ENCODE results near the gene DNAJC21.

DNAJC21 gene

GRCh38 chr5:34891981-34892380 is 37.4 kb upstream of the DNAJC21 start:
- Histone ChIP-seq H3K27me3 (ENCODE audit: insufficient read depth, poor library complexity, severe bottlenecking) (no peaks in the 10 kb centered on the region), H3K4me3 (replicated peaks; ENCODE audit: insufficient read depth, low read length) (no peak overlapping the region), H3K27ac (replicated peaks) (no peak overlapping the region)
- no peak for TF ChIP-seq SPI1 (IDR thresholded peaks at IDR 0.05; ENCODE audit: borderline replicate concordance, low read depth)
- TF ChIP-seq, protein P1, sequence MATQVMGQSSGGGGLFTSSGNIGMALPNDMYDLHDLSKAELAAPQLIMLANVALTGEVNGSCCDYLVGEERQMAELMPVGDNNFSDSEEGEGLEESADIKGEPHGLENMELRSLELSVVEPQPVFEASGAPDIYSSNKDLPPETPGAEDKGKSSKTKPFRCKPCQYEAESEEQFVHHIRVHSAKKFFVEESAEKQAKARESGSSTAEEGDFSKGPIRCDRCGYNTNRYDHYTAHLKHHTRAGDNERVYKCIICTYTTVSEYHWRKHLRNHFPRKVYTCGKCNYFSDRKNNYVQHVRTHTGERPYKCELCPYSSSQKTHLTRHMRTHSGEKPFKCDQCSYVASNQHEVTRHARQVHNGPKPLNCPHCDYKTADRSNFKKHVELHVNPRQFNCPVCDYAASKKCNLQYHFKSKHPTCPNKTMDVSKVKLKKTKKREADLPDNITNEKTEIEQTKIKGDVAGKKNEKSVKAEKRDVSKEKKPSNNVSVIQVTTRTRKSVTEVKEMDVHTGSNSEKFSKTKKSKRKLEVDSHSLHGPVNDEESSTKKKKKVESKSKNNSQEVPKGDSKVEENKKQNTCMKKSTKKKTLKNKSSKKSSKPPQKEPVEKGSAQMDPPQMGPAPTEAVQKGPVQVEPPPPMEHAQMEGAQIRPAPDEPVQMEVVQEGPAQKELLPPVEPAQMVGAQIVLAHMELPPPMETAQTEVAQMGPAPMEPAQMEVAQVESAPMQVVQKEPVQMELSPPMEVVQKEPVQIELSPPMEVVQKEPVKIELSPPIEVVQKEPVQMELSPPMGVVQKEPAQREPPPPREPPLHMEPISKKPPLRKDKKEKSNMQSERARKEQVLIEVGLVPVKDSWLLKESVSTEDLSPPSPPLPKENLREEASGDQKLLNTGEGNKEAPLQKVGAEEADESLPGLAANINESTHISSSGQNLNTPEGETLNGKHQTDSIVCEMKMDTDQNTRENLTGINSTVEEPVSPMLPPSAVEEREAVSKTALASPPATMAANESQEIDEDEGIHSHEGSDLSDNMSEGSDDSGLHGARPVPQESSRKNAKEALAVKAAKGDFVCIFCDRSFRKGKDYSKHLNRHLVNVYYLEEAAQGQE (IDR thresholded peaks at IDR 0.05; ENCODE audit: insufficient replicate concordance, low read depth) = no peak
- no peak for TF ChIP-seq GABPA (IDR thresholded peaks at IDR 0.05; ENCODE audit: low read depth)
- no peak for TF ChIP-seq POLR2AphosphoS5 (IDR thresholded peaks at IDR 0.05; ENCODE audit: low read depth)
- TF ChIP-seq, protein P2, sequence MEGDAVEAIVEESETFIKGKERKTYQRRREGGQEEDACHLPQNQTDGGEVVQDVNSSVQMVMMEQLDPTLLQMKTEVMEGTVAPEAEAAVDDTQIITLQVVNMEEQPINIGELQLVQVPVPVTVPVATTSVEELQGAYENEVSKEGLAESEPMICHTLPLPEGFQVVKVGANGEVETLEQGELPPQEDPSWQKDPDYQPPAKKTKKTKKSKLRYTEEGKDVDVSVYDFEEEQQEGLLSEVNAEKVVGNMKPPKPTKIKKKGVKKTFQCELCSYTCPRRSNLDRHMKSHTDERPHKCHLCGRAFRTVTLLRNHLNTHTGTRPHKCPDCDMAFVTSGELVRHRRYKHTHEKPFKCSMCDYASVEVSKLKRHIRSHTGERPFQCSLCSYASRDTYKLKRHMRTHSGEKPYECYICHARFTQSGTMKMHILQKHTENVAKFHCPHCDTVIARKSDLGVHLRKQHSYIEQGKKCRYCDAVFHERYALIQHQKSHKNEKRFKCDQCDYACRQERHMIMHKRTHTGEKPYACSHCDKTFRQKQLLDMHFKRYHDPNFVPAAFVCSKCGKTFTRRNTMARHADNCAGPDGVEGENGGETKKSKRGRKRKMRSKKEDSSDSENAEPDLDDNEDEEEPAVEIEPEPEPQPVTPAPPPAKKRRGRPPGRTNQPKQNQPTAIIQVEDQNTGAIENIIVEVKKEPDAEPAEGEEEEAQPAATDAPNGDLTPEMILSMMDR (IDR thresholded peaks at IDR 0.05; ENCODE audit: insufficient read depth, low read length) = no peak
- no peak for DNase-seq (ENCODE audit: low read depth in 1 of 2, low spot score in 1 of 2)

GRCh38 chr5:34892414-34892813 is 36.9 kb upstream of the DNAJC21 start:
- TF ChIP-seq, protein P2 (IDR thresholded peaks at IDR 0.05; ENCODE audit: insufficient read depth, low read length) = no peak
- TF ChIP-seq, protein P1 (IDR thresholded peaks at IDR 0.05; ENCODE audit: insufficient replicate concordance, low read depth) = no peak
- TF ChIP-seq POLR2AphosphoS5 (IDR thresholded peaks at IDR 0.05; ENCODE audit: low read depth) (no peak), SPI1 (IDR thresholded peaks at IDR 0.05; ENCODE audit: borderline replicate concordance, low read depth) (no peak), GABPA (IDR thresholded peaks at IDR 0.05; ENCODE audit: low read depth) (no peak)
- Histone ChIP-seq H3K27me3 (ENCODE audit: insufficient read depth, poor library complexity, severe bottlenecking) (no peaks in the 10 kb centered on the region), H3K27ac (replicated peaks) (no peak overlapping the region), H3K4me3 (replicated peaks; ENCODE audit: insufficient read depth, low read length) (no peak overlapping the region)
- no peak for DNase-seq (ENCODE audit: low read depth in 1 of 2, low spot score in 1 of 2)

DNA sequence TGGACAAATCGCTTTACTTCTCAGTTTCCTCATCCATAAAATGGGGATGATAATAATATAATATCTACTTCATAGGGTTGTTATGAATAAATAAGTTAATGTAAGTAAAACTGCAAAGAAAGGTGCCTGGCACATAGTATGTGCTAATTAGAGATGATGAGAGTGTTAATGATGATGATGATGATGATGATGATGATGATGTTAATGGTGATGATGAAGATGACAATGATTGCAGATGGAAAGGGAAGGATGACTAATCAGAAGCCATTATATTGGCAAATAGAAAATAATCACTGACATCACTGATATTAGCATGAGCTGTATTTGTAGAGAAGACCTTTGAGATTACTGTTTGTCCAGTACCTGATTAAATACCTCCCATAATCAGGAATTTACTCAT is 34.6 kb upstream of the DNAJC21 start:
- Histone ChIP-seq H3K4me3 (replicated peaks; ENCODE audit: insufficient read depth, low read length) (no peak overlapping the region), H3K27ac (replicated peaks) (no peak overlapping the region), H3K27me3 (ENCODE audit: insufficient read depth, poor library complexity, severe bottlenecking) (no peaks in the 10 kb centered on the region)
- TF ChIP-seq GABPA (IDR thresholded peaks at IDR 0.05; ENCODE audit: low read depth) = no peak
- TF ChIP-seq, protein P2 (IDR thresholded peaks at IDR 0.05; ENCODE audit: insufficient read depth, low read length) = no peak
- TF ChIP-seq SPI1 (IDR thresholded peaks at IDR 0.05; ENCODE audit: borderline replicate concordance, low read depth) = no peak
- TF ChIP-seq POLR2AphosphoS5 (IDR thresholded peaks at IDR 0.05; ENCODE audit: low read depth) = no peak
- TF ChIP-seq, protein P1 (IDR thresholded peaks at IDR 0.05; ENCODE audit: insufficient replicate concordance, low read depth) = no peak
- DNase-seq (ENCODE audit: low read depth in 1 of 2, low spot score in 1 of 2) = no peak

All from HL-60 (cell line).